HTR-8/SVneo (cell line): Measurements from ENCODE around the gene NLGN2.
A peak's percentile ranks its signal among the peaks of the same experiment; 100 is the strongest.

ENCODE experiments used
- DNase-seq: peaks from one replicate; pipeline ENCODE4 v3.0.0; 2011; ENCODE audit warnings: low spot score, mixed read lengths; ENCODE audit not compliant: insufficient read length
- FAIRE-seq: peaks from 2 replicates; lab custom pipeline; 2011; peaks lifted over from hg19 to GRCh38; lab: Jason Lieb, UNC

Gene NLGN2

GRCh38 chr17:7432296-7432695 lies 24.7 kb downstream of the NLGN2 start:
- no peak for FAIRE-seq
- DNase-seq, result no peak

GRCh38 chr17:7435676-7436555 lies 28.3 kb downstream of the NLGN2 start:
- no peak for FAIRE-seq
- no peak for DNase-seq

- DNase-seq (peak; percentile 76), FAIRE-seq (peak; percentile 73)
Observed at GRCh38 chr17:7436556-7437368, 29.1 kb downstream of the NLGN2 start.

- DNase-seq, result no peak
- FAIRE-seq, result no peak
Observed at GRCh38 chr17:7437369-7437863, 29.8 kb downstream of the NLGN2 start.

GRCh38 chr17:7437950-7438614 lies 30.4 kb downstream of the NLGN2 start:
- FAIRE-seq (no peak), DNase-seq (no peak)

- FAIRE-seq (no peak), DNase-seq (no peak)
Observed at GRCh38 chr17:7438656-7439460, 31.2 kb downstream of the NLGN2 start.

GRCh38 chr17:7439462-7440112 lies 31.9 kb downstream of the NLGN2 start, which contains the start of gene FGF11:
TSS of gene FGF11 (plus strand) at chr17:7439512. CDS start at chr17:7439621, 109 bp downstream.
- DNase-seq (no peak), FAIRE-seq (no peak)

GRCh38 chr17:7440113-7440833 lies 32.6 kb downstream of the NLGN2 start:
- FAIRE-seq (peak; percentile 92), DNase-seq (peak; percentile 66)

GRCh38 chr17:7440834-7441195 lies 33.2 kb downstream of the NLGN2 start:
- peak; percentile 41 for DNase-seq
- FAIRE-seq, result no peak

- no peak for FAIRE-seq
Observed at GRCh38 chr17:7441266-7441665, 33.6 kb downstream of the NLGN2 start.

GRCh38 chr17:7442142-7442541 lies 34.5 kb downstream of the NLGN2 start:
- DNase-seq, result no peak
- FAIRE-seq, result no peak

More at GRCh38 chr17:7441266-7441665, 33.6 kb downstream of the NLGN2 start:
- no peak for DNase-seq

GRCh38 chr17:7443499-7444485 lies 36.1 kb downstream of the NLGN2 start:
- no peak for DNase-seq
- peak; percentile 75 for FAIRE-seq

- FAIRE-seq (peak; percentile 98), DNase-seq (peak; percentile 88)
Observed at GRCh38 chr17:7444682-7445618, 37.3 kb downstream of the NLGN2 start, which contains the start of gene CHRNB1. TSS of gene CHRNB1 (plus strand) at chr17:7445061. CDS start at chr17:7445128, 67 bp downstream.

GRCh38 chr17:7445619-7445968 lies 37.9 kb downstream of the NLGN2 start:
- DNase-seq, result no peak

GRCh38 chr17:7448461-7448860 lies 40.8 kb downstream of the NLGN2 start:
- DNase-seq, result no peak
- FAIRE-seq, result no peak

More at GRCh38 chr17:7445619-7445968, 37.9 kb downstream of the NLGN2 start:
- no peak for FAIRE-seq

GRCh38 chr17:7459961-7460545 lies 52.4 kb downstream of the NLGN2 start:
- FAIRE-seq, result no peak
- DNase-seq, result no peak
